Fibroblast of lung (primary cell): ENCODE results near the gene PHC2.

Experiments used
- CTCF ChIP-seq, 2 donors: IDR thresholded peaks in 1 of 2; conservative IDR thresholded peaks in 1 of 2; 1 replicate in 1 of 2; 2 replicates in 1 of 2; pipeline ENCODE4 v1.5.1; 2011 to 2012; ENCODE audit warnings: low read length in 2 of 2, control low read depth in 1 of 2, inconsistent platforms in 1 of 2, low read depth in 1 of 2, mild to moderate bottlenecking in 1 of 2
- EZH2 ChIP-seq: IDR thresholded peaks from 2 replicates; pipeline ENCODE4 v1.5.1; 2012; ENCODE audit warnings: low read length, control low read depth, mild to moderate bottlenecking; ENCODE audit errors: missing control alignments

GRCh38 chr1:33438364-33439160 lies 7.7 kb upstream of the PHC2 start:
- no peak for TF ChIP-seq CTCF (conservative IDR thresholded peaks at IDR 0.05 in 1 of 2, IDR thresholded peaks at IDR 0.05 in 1 of 2; ENCODE audit: low read depth in 1 of 2, low read length in 2 of 2)
- no peak for TF ChIP-seq EZH2
